HepG2 (cell line): ENCODE results near the gene CHRD. TPM values are rescaled to one million over a fixed set of nuclear protein-coding genes. Genes with fewer than 3 reads are reported as not detected.

Experiments
- DR1 ChIP-seq: sonication (generic); formaldehyde crosslinking; IDR thresholded peaks from 2 replicates; pipeline ENCODE4 v1.8.0; 2021; ENCODE audit warnings: mild to moderate bottlenecking, missing genetic modification reagents, inconsistent platforms
- GTF2F1 ChIP-seq: fragments of 150-350 bp; IDR thresholded peaks from 2 replicates; pipeline ENCODE4 v1.6.1; 2014; ENCODE audit warnings: low read length
- KMT2A ChIP-seq: sonication (generic); formaldehyde crosslinking; IDR thresholded peaks from 2 replicates; pipeline ENCODE4 v1.4.0; 2020; ENCODE audit warnings: missing genetic modification reagents
- RORA ChIP-seq: sonication (generic); formaldehyde crosslinking; IDR thresholded peaks from 2 replicates; pipeline ENCODE4 v1.5.0; 2020; ENCODE audit warnings: mild to moderate bottlenecking, missing genetic modification reagents, moderate library complexity
- SAP130 ChIP-seq: IDR thresholded peaks from 2 replicates; pipeline ENCODE4 v1.6.1; 2016; ENCODE audit warnings: low read depth
- TBP ChIP-seq: sonication (generic); formaldehyde crosslinking; IDR thresholded peaks from 2 replicates; pipeline ENCODE4 v1.5.0; 2020; ENCODE audit warnings: missing genetic modification reagents
- ZNF746 ChIP-seq: sonication (generic); formaldehyde crosslinking; IDR thresholded peaks from 2 replicates; pipeline ENCODE4 v1.8.0; 2022; ENCODE audit warnings: mild to moderate bottlenecking, missing genetic modification reagents
- ZSCAN25 ChIP-seq: sonication (generic); formaldehyde crosslinking; IDR thresholded peaks from 2 replicates; pipeline ENCODE4 v1.8.0; 2022; ENCODE audit warnings: mild to moderate bottlenecking, missing genetic modification reagents
- polyA plus RNA-seq, 8 experiments: library from polyadenylated mRNA; depleted of rRNA in 3 of 8; stranded (reverse) in 7 of 8; unstranded in 1 of 8; fragments of >200 nt; fragmentation: Illumina TruSeq in 4 of 8; extraction: Trizol in 4 of 8; gene quantifications; 2 replicates each; pipeline versions ENCODE4 v1.2.1 to v1.2.3, GENCODE V29; 2011 to 2016; ENCODE audit warnings: low read depth in 4 of 8, missing spikeins in 1 of 8, mixed read lengths in 1 of 8; ENCODE audit not compliant: insufficient read depth in 1 of 8
- total RNA-seq, 5 experiments: library from RNA; depleted of rRNA; stranded (reverse); fragments of >200 nt; fragmentation: Illumina TruSeq; extraction: Trizol; gene quantifications; 2 replicates each; pipeline ENCODE4 v1.2.3, GENCODE V29; 2016; ENCODE audit warnings: low read depth in 1 of 5
- TF ChIP-seq, protein P1 (sequence below): sonication (generic); formaldehyde crosslinking; IDR thresholded peaks from 2 replicates; pipeline ENCODE4 v1.9.0; 2021; ENCODE audit warnings: missing genetic modification reagents, mild to moderate bottlenecking, borderline replicate concordance
- TF ChIP-seq, protein P2 (sequence below): sonication (generic); formaldehyde crosslinking; IDR thresholded peaks from 2 replicates; pipeline ENCODE4 v1.5.0; 2020; ENCODE audit warnings: mild to moderate bottlenecking, missing genetic modification reagents
- TF ChIP-seq, protein P3 (sequence below): sonication (generic); formaldehyde crosslinking; IDR thresholded peaks from 2 replicates; pipeline ENCODE4 v1.4.0; 2020; ENCODE audit warnings: missing genetic modification reagents, borderline replicate concordance
- TF ChIP-seq, protein P4 (sequence below): sonication (generic); formaldehyde crosslinking; IDR thresholded peaks from 2 replicates; pipeline ENCODE4 v1.5.0; 2020; ENCODE audit warnings: missing genetic modification reagents, mild to moderate bottlenecking, borderline replicate concordance
- TF ChIP-seq, protein P5 (sequence below): IDR thresholded peaks from 2 replicates; pipeline ENCODE4 v1.6.1; 2016
- TF ChIP-seq, protein P6 (sequence below): sonication (generic); formaldehyde crosslinking; IDR thresholded peaks from 2 replicates; pipeline ENCODE4 v1.5.1; 2020; ENCODE audit warnings: mild to moderate bottlenecking, missing genetic modification reagents, borderline replicate concordance
- TF ChIP-seq, protein P7 (sequence below): sonication (generic); formaldehyde crosslinking; IDR thresholded peaks from 2 replicates; pipeline ENCODE4 v1.5.1; 2020; ENCODE audit warnings: missing genetic modification reagents, mild to moderate bottlenecking, borderline replicate concordance

Gene CHRD
- total and polyA plus RNA-seq, 2 of the 13 experiments (the other 11 are each of a cell fraction or from before 2014, with no cell fraction given) = 22.2 to 35.2 TPM

DNA sequence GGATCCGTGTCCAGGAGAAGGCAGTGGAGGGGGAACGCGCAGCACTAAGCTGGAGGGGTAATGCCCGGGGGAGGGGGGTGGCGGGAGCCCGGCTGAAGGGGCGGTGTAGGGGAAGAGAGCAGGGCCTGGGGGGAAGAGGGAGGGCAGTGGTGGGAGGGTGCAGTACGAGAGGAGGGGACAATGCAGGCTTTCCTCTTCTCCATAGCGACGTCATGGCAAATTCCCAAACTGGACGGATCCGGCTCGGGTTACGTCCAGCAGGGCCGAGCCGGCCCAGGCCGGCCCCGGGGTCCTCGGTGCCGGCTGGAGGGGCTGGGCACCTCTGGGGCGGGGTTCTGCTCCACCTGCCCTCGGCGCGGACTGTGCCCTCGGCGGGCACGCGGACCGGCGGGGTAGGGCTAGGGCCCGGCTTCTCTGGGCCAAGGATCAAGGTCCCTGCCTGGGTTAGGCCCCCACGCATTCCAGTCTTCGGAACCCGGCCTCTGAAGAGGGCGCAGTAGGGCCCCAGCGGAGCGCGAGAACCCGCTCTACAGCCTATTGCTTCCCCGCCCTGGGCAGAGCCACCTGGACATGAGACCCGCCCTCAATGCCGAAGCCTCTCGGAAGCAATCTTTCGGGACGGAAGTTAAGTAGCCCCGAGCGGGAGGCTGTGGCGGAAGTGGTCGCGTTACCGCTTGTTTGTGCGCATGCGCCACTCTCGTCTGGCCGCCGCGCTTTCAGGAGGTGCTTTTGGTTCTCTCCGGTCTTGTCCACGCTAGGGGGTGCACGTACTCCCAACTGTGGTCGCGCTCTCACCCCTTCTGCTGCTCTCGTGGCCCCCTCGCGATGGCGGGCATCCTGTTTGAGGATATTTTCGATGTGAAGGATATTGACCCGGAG is 16.9 kb upstream of the CHRD start (continued):
- TF ChIP-seq ZNF746 (CRISPR knock-in tag) (peak; percentile 96), ZSCAN25 (CRISPR knock-in tag) (peak; percentile 90), GTF2F1 (no peak), DR1 (CRISPR knock-in tag) (peak; percentile 75; the same call in 1 of the 2 replicates), KMT2A (CRISPR knock-in tag) (peak; percentile 84), SAP130 (CRISPR knock-in tag) (peak; percentile 90), RORA (CRISPR knock-in tag) (no peak), TBP (CRISPR knock-in tag) (no peak)
- TF ChIP-seq, protein P1, sequence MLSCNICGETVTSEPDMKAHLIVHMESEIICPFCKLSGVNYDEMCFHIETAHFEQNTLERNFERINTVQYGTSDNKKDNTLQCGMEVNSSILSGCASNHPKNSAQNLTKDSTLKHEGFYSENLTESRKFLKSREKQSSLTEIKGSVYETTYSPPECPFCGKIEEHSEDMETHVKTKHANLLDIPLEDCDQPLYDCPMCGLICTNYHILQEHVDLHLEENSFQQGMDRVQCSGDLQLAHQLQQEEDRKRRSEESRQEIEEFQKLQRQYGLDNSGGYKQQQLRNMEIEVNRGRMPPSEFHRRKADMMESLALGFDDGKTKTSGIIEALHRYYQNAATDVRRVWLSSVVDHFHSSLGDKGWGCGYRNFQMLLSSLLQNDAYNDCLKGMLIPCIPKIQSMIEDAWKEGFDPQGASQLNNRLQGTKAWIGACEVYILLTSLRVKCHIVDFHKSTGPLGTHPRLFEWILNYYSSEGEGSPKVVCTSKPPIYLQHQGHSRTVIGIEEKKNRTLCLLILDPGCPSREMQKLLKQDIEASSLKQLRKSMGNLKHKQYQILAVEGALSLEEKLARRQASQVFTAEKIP = no peak
- TF ChIP-seq, protein P2, sequence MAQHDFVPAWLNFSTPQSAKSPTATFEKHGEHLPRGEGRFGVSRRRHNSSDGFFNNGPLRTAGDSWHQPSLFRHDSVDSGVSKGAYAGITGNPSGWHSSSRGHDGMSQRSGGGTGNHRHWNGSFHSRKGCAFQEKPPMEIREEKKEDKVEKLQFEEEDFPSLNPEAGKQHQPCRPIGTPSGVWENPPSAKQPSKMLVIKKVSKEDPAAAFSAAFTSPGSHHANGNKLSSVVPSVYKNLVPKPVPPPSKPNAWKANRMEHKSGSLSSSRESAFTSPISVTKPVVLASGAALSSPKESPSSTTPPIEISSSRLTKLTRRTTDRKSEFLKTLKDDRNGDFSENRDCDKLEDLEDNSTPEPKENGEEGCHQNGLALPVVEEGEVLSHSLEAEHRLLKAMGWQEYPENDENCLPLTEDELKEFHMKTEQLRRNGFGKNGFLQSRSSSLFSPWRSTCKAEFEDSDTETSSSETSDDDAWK (CRISPR knock-in tag) = no peak
- TF ChIP-seq, protein P3, sequence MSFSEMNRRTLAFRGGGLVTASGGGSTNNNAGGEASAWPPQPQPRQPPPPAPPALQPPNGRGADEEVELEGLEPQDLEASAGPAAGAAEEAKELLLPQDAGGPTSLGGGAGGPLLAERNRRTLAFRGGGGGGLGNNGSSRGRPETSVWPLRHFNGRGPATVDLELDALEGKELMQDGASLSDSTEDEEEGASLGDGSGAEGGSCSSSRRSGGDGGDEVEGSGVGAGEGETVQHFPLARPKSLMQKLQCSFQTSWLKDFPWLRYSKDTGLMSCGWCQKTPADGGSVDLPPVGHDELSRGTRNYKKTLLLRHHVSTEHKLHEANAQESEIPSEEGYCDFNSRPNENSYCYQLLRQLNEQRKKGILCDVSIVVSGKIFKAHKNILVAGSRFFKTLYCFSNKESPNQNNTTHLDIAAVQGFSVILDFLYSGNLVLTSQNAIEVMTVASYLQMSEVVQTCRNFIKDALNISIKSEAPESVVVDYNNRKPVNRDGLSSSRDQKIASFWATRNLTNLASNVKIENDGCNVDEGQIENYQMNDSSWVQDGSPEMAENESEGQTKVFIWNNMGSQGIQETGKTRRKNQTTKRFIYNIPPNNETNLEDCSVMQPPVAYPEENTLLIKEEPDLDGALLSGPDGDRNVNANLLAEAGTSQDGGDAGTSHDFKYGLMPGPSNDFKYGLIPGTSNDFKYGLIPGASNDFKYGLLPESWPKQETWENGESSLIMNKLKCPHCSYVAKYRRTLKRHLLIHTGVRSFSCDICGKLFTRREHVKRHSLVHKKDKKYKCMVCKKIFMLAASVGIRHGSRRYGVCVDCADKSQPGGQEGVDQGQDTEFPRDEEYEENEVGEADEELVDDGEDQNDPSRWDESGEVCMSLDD (CRISPR knock-in tag) = peak; percentile 28; the same call in 1 of the 2 replicates
- TF ChIP-seq, protein P4, sequence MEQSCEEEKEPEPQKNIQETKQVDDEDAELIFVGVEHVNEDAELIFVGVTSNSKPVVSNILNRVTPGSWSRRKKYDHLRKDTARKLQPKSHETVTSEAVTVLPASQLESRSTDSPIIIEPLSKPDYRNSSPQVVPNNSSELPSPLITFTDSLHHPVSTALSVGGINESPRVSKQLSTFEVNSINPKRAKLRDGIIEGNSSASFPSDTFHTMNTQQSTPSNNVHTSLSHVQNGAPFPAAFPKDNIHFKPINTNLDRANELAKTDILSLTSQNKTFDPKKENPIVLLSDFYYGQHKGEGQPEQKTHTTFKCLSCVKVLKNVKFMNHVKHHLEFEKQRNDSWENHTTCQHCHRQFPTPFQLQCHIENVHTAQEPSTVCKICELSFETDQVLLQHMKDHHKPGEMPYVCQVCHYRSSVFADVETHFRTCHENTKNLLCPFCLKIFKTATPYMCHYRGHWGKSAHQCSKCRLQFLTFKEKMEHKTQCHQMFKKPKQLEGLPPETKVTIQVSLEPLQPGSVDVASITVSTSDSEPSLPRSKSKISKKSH = peak; percentile 65; the same call in 1 of the 2 replicates
- TF ChIP-seq, protein P5, sequence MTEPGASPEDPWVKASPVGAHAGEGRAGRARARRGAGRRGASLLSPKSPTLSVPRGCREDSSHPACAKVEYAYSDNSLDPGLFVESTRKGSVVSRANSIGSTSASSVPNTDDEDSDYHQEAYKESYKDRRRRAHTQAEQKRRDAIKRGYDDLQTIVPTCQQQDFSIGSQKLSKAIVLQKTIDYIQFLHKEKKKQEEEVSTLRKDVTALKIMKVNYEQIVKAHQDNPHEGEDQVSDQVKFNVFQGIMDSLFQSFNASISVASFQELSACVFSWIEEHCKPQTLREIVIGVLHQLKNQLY (CRISPR knock-in tag) = 0 out of 2 replicates have a peak, but pooled peaks have one; percentile 36
- TF ChIP-seq, protein P6, sequence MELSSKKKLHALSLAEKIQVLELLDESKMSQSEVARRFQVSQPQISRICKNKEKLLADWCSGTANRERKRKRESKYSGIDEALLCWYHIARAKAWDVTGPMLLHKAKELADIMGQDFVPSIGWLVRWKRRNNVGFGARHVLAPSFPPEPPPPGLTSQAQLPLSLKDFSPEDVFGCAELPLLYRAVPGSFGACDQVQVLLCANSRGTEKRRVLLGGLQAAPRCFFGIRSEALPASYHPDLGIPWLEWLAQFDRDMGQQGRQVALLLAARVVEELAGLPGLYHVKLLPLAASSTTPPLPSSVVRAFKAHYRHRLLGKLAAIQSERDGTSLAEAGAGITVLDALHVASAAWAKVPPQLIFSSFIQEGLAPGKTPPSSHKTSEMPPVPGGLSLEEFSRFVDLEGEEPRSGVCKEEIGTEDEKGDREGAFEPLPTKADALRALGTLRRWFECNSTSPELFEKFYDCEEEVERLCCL (CRISPR knock-in tag) = no peak
- TF ChIP-seq, protein P7, sequence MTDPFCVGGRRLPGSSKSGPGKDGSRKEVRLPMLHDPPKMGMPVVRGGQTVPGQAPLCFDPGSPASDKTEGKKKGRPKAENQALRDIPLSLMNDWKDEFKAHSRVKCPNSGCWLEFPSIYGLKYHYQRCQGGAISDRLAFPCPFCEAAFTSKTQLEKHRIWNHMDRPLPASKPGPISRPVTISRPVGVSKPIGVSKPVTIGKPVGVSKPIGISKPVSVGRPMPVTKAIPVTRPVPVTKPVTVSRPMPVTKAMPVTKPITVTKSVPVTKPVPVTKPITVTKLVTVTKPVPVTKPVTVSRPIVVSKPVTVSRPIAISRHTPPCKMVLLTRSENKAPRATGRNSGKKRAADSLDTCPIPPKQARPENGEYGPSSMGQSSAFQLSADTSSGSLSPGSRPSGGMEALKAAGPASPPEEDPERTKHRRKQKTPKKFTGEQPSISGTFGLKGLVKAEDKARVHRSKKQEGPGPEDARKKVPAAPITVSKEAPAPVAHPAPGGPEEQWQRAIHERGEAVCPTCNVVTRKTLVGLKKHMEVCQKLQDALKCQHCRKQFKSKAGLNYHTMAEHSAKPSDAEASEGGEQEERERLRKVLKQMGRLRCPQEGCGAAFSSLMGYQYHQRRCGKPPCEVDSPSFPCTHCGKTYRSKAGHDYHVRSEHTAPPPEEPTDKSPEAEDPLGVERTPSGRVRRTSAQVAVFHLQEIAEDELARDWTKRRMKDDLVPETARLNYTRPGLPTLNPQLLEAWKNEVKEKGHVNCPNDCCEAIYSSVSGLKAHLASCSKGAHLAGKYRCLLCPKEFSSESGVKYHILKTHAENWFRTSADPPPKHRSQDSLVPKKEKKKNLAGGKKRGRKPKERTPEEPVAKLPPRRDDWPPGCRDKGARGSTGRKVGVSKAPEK (CRISPR knock-in tag) = no peak
